Glutamatergic neuron (in vitro differentiated cells): ENCODE data around the gene AHI1. TPM values are rescaled to one million over a fixed set of nuclear protein-coding genes. Genes with fewer than 3 reads are reported as not detected.

ENCODE experiments used
- DNase-seq: peaks from one replicate; pipeline ENCODE4 v3.0.0; 2022
- H3K27ac Mint-ChIP-seq: one replicate; pipeline ENCODE4 v1.8.0; 2020; ENCODE audit warnings: mild to moderate bottlenecking, mixed read lengths, inconsistent platforms; ENCODE audit not compliant: unreplicated experiment
- H3K27me3 Mint-ChIP-seq: one replicate; pipeline ENCODE4 v1.8.0; 2020; ENCODE audit warnings: mild to moderate bottlenecking, moderate library complexity, mixed read lengths, inconsistent platforms; ENCODE audit not compliant: unreplicated experiment
- H3K36me3 Mint-ChIP-seq: one replicate; pipeline ENCODE4 v1.8.0; 2020; ENCODE audit warnings: mild to moderate bottlenecking, mixed read lengths, inconsistent platforms; ENCODE audit not compliant: unreplicated experiment
- H3K4me1 Mint-ChIP-seq: one replicate; pipeline ENCODE4 v1.8.0; 2020; ENCODE audit warnings: mild to moderate bottlenecking, low read depth, mixed read lengths, inconsistent platforms; ENCODE audit not compliant: unreplicated experiment
- H3K4me3 Mint-ChIP-seq: one replicate; pipeline ENCODE4 v1.8.0; 2020; ENCODE audit warnings: mild to moderate bottlenecking, mixed read lengths, inconsistent platforms; ENCODE audit not compliant: unreplicated experiment
- H3K9me3 Mint-ChIP-seq: one replicate; pipeline ENCODE4 v1.8.0; 2020; ENCODE audit warnings: mild to moderate bottlenecking, moderate library complexity, mixed read lengths, inconsistent platforms; ENCODE audit not compliant: unreplicated experiment
- total RNA-seq: library from RNA; stranded (reverse); fragmentation: NEBNext Ultra II Directional; extraction: Animal tissue kit (Norgen Biotek cat#: 25700); gene quantifications from one replicate; pipeline ENCODE4 v1.2.1, GENCODE V29; 2021; ENCODE audit not compliant: unreplicated experiment
- TF ChIP-seq, protein P1 (sequence below): fragments of 200-600 bp; sonication (generic); IDR thresholded peaks from one replicate; pipeline ENCODE4 v1.5.0; 2021; ENCODE audit not compliant: partially characterized antibody, unreplicated experiment

The AHI1 gene
- total RNA-seq, 1 donor from 2014 or later, result 11.1 TPM

GRCh38 chr6:135390458-135390857 lies 107.1 kb downstream of the AHI1 start:
- H3K27me3 Mint-ChIP-seq, result no peaks in the 10 kb centered on the region
- H3K9me3 Mint-ChIP-seq, result no peaks in the 10 kb centered on the region
- TF ChIP-seq, protein P1, sequence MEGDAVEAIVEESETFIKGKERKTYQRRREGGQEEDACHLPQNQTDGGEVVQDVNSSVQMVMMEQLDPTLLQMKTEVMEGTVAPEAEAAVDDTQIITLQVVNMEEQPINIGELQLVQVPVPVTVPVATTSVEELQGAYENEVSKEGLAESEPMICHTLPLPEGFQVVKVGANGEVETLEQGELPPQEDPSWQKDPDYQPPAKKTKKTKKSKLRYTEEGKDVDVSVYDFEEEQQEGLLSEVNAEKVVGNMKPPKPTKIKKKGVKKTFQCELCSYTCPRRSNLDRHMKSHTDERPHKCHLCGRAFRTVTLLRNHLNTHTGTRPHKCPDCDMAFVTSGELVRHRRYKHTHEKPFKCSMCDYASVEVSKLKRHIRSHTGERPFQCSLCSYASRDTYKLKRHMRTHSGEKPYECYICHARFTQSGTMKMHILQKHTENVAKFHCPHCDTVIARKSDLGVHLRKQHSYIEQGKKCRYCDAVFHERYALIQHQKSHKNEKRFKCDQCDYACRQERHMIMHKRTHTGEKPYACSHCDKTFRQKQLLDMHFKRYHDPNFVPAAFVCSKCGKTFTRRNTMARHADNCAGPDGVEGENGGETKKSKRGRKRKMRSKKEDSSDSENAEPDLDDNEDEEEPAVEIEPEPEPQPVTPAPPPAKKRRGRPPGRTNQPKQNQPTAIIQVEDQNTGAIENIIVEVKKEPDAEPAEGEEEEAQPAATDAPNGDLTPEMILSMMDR, result no peak
- H3K4me1 Mint-ChIP-seq, result no peaks in the 10 kb centered on the region
- no peaks in the 10 kb centered on the region for H3K36me3 Mint-ChIP-seq
- no peak overlapping the region for H3K27ac Mint-ChIP-seq
- DNase-seq, result no peak
- no peak overlapping the region for H3K4me3 Mint-ChIP-seq

DNA sequence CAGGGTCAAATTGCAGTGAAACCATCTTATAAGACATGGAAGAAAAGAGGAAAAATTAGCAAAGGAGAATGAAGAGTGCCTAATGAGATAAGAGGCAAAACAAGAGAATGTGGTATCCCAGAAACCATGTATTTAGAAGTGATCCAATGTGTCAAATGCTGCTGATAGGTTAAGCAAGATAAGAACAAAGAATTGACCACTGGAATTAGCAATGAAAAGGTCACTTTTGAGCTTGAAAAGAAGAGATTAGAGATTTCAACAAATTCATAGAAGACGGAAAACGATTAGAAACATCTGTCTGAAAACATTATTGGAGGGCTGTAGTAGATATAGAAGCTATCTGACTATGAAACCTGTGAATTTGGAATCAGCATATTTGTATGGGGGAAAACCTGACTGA lies 112.2 kb downstream of the AHI1 start:
- no peak for DNase-seq
- TF ChIP-seq, protein P1, result no peak
- Mint-ChIP-seq H3K36me3 (no peaks in the 10 kb centered on the region), H3K4me3 (no peak overlapping the region), H3K27me3 (no peaks in the 10 kb centered on the region), H3K4me1 (no peaks in the 10 kb centered on the region), H3K9me3 (no peaks in the 10 kb centered on the region), H3K27ac (no peak overlapping the region)

DNA sequence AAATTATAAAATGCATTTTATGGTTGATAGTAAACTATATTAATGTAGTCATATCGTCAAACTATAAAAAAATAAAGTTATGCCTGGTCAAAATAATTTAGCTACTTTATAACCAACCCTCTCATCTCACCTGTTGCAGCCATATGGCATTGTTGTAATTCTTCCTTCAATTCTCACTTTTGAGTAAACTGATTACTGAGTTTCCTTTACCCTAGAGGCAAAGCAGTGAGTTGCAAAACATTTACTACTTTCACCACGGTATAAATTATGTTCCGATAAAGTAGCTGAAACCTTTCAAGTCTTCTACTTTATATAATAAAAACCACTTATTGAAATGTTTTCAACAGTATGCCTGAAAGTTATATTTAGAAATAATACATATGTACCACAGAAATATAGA lies 113.8 kb downstream of the AHI1 start:
- H3K36me3 Mint-ChIP-seq, result no peaks in the 10 kb centered on the region
- DNase-seq, result no peak
- peaks cover under 1% of the 10 kb centered on the region for H3K9me3 Mint-ChIP-seq
- no peaks in the 10 kb centered on the region for H3K4me1 Mint-ChIP-seq
- no peak overlapping the region for H3K27ac Mint-ChIP-seq
- TF ChIP-seq, protein P1, result no peak
- H3K27me3 Mint-ChIP-seq, result no peaks in the 10 kb centered on the region
- no peak overlapping the region for H3K4me3 Mint-ChIP-seq

GRCh38 chr6:135383301-135383700 lies 114.2 kb downstream of the AHI1 start:
- no peak overlapping the region for H3K4me3 Mint-ChIP-seq
- TF ChIP-seq, protein P1, result no peak
- no peaks in the 10 kb centered on the region for H3K36me3 Mint-ChIP-seq
- peaks cover 2% of the 10 kb centered on the region for H3K9me3 Mint-ChIP-seq
- no peaks in the 10 kb centered on the region for H3K4me1 Mint-ChIP-seq
- H3K27ac Mint-ChIP-seq, result no peak overlapping the region
- DNase-seq, result no peak
- no peaks in the 10 kb centered on the region for H3K27me3 Mint-ChIP-seq

DNA sequence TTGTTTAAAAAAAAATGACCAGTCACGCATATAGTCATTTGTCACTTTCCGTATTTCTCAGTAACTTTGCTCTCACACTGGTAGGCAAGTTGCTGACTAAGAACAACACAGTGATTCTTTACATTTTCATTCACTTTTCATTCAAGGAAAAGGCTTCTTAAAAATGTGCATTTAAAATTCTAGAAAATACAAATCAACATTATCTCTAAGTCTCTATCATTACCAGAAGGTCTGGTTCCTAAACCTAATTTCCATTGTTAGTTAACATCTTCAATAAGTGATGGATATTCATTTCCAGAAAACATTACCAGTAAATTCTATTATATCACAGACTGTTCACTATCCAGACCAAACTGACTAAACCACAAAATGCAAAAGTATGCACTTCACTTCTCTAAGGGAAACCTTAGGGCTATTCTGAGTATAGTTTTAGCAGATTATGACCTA lies 115.3 kb downstream of the AHI1 start:
- no peak overlapping the region for H3K27ac Mint-ChIP-seq
- H3K4me1 Mint-ChIP-seq, result no peaks in the 10 kb centered on the region
- TF ChIP-seq, protein P1, result no peak

More for the DNA sequence above, 115.3 kb downstream of the AHI1 start:
- Mint-ChIP-seq H3K9me3 (peaks cover 2% of the 10 kb centered on the region), H3K4me3 (no peak overlapping the region), H3K27me3 (no peaks in the 10 kb centered on the region), H3K36me3 (no peaks in the 10 kb centered on the region)
- DNase-seq, result no peak
